DMS114 treated with DMSO at 0.1 percent for 48 hours (cell line): Measurements from ENCODE around the gene SLC22A3.

Experiments
- DNase-seq: peaks from one replicate; lab custom pipeline; 2025; ENCODE audit not compliant: unreplicated experiment; lab: John Stamatoyannopoulos, UW

SLC22A3 gene

DNA sequence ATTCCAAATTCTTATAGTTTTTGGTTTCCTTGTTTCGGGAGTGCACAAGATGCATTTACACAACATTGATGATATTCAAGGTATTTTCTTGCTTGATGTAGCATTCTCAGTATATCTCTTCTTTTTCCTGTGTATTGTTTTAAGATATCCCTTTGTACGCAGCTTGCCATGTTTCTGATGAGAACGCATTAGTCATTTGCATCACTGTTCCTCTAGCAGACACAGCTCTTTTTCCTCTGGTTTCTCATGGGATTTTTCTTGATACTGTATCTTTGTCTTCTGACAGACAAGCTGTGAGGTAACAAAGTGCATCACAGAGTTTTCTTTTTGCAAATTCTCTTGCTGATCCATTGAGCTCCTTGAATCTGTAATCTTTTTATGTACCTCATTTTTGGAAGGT lies 146.4 kb downstream of the SLC22A3 start:
- no peak for DNase-seq

- DNase-seq = no peak
These were observed 152.5 kb downstream of the SLC22A3 start for GRCh38 chr6:160500639-160501038.
